HG02840 (cell line): ENCODE data around the gene KCNG2.

Experiments used
- ATAC-seq: cut with Tn5 transposase; IDR thresholded peaks from one replicate; pipeline ENCODE4 v1.9.1; 2021; ENCODE audit warnings: mild to moderate bottlenecking, moderate library complexity, moderate number of reproducible peaks; ENCODE audit not compliant: unreplicated experiment, low FRiP score

Gene KCNG2

DNA sequence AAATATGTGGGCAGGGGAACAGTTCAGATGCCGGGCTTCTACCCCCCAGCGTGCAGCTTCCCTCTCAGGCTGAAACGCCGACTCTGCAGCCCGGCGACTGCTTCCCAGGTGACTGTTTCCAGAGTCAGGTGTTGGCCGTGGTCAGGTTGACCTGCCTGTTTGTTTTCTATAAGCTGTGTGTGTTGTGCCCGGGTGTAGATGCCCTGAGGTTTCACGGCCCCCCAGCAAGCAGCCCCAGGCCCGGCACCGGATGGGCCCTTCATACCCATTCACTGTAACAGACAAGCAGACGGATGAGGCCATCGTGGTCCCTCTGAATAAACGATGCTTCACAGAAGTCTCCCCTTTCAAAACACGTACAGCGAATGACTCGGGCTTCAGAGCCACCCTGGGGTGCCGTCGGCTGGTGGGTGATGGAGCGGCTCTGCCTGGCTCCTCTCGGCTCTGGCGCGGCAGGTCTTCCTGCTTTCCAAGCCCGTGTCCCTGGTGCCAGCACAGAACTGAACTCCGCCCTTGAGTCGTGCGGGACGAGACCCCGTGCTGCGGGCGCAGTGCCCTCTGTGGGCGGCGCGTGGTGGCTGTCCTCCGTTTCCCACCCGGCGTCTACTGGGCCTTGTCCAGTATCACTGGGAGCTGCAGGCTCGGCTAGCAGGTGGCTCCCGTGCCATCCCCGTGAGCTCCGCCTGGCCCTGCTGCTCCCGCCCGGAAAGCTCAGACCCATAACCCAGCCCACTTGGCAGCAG is 15.0 kb upstream of the KCNG2 start:
- ATAC-seq: no peak

DNA sequence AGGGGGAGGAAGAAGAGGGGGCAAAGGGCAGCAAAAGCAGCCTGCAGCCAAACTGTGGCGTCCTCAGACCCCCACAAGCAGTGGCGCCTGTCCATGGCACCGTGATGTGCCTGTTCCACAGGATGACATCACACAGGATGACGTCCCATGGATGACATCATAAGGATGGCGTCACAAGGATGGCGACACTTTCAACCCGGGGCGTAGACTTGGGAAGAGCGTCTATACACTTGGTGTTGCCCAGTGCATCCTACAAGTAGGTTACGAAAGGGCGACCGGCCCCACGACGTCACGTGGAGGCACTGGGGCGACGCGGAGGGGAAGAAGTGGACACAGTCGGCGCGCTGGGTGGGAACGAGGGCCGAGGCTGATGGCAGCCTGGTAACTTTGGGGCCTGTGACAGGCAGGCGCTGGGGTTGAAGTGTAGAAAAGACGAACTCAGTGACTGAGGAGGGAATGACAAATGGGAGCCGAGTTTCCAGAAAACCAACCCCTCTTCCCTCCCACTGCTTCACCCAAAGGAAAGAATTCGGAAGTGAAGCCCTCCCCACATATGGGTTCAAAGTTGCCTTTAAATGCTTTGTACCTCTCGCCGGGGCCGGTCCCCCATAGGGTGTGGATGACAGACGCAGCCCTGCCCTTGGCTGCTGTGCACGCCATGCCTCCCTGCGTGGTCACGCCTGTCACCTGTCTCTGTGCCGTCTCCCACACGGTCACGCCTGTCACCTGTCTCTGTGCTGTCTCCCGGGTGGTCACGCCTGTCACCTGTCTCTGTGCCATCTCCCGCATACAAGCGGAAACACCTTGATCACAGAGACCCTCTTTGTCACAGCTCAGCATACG is 13.4 kb upstream of the KCNG2 start:
- ATAC-seq: no peak

DNA sequence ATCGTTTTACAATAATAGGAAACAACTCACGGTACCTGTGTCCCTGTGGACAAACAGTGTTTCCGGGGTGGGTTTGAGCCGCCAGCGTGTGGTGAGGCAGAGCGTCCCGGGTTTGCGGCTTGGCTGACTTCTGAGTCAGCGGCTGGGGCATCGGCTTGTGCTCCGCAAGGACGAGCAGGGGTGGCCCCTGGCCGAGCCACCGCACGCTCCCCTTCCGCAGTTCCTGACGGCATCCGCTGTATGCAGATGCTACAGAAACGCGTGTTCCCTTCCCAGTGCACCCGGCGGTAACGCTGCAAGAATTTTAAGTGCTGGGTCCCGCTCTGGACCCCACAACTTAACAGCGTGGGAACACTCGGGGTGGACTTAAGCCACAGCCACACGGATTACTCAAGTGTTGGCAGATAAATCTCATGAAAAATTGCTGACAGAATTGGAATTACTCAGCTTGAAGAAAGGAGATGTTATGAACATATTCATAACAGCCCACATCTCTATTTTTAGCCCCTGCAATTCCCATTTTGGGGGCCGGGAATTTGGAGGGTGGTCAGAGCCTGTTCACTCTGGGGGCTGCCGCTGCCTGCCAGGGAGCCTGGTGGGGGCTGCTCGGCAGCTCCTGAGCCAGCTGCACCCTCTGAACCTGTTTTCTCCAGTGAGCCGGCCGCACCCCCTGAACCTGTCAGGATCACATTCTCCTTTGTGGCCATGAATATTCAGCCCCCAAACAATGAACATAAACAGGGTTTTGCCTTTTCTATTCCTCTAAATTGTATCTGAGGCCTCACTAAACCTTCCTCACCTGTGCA is 12.6 kb upstream of the KCNG2 start:
- ATAC-seq: no peak

DNA sequence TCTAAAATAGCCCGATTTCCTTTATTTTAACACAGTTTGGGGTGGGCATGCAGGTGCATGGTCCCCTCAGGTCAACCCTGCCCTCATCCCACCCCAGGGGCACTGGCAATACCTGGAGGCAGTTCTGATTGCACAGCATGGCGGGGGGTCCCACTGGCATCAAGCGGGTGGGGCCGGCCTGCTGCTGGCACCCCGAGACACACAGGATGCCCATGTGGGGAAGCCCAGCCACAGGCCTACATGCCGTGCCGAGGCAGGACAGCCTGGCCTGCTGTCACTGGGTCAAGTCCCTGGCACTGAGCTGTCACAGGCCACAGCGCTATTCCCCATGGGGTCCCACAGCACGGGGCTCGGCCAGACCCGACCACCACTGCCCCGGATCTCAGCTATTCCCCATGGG is 11.9 kb upstream of the KCNG2 start:
- no peak for ATAC-seq

DNA sequence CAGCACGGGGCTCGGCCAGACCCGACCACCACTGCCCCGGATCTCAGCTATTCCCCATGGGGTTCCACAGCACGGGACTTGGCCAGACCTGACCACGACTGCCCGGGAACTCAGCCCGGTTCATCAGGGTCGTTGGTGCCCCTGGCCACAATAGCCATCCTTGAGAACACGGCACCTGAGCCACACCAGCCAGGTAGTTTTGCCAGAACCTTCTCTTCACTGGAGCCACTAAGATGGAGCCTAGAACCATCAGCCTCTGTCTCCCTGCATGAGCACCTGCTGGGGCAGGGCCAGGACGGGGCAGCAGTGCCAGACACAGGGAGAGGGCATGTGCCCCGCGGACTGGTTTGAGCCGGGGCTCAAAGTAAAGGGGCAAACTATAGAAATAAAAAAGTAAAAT is 11.4 kb upstream of the KCNG2 start:
- no peak for ATAC-seq

DNA sequence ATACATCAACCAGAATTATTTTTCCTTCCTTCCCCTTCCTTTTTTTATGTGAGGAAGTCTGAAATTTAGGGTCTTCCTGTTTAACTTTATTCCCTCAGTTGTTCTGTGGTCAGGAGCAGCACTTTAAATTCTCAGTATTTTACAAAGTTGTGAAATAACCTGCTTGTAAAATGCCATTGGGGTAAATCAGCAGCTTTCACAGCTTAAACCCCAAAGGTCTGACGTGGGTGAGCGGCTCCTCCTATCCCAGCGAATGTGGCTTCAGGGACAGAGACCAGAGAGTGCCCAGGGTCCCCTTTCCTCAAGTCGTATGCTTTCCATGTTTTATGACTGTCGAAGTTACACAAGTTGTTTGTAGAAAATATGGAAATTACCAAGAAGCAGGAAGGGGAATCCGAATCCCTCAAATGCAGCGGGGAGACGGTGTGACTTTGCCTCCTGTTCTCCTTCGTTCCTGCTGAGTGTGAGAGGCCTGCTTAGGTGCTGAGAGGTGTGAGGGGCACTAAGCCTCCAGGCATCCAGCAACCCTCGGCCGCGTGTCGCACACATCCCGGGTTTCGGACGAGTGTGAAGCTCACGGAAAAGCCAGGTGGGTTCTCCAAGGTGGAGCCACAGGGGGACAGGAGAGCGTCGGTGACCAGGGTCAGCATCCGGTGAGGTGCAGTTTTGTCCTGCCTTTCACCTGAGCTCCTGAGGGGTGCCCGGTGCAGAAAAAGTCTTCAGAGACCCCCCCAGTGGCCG is 10.8 kb upstream of the KCNG2 start:
- no peak for ATAC-seq

DNA sequence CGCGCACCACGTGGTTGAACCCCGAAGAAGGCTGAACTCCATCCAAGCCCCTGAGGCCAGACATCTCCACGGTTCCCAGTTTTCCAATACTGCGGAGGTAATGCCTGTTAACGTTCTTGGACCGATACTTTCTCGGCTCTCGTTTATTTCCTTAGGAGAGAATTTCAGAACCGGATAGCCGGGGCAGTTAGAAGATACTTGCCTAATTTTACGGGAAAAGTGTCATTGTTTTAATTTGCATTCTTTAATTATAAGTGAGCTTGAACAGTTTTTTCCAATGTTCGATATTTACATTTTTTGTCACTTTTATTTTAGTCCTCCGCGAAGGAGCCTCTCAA is 10.2 kb upstream of the KCNG2 start:
- ATAC-seq: no peak

DNA sequence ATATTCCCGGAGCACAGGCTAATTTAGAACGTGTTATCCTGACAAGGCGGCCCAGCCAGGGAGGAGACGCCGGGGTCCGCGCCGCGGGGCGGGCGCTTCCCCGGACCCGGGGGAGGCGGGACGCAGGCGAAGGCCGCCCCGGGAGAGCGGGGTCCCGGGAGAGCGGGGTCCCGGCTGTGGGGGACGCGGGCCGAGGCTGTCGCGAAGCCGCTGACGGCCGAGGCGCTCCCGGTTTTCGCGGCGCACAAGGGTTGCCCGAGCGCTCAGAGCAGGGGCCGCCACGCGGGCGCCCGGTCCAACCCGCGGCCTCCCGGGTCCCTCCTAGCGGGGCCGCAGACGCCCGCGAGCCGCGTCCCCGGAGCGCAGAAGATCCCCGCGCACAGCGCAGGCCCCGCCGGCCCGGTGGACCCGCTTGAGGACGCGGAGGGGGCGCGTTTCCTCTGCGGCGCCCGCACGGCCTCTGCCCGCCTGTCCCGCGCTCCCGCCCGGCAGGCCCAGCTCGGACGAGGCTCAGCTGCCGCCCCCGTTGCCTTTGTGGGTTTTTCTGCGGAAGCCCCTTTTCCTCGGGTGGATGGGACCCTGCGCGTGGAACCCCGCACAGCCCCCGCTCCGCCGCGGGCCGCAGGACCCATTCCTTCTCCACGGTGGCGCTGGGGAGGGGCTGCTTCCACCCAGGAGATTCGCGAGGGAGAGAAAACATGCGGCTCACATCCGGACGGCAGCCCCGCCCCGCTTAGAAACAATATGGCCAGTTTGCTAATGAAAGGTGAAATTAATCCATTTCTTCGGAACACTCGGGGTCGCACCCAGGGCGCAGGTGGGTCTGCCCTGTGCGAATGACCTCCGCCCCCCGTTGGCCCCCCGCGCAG is 9.6 kb upstream of the KCNG2 start:
- no peak for ATAC-seq

DNA sequence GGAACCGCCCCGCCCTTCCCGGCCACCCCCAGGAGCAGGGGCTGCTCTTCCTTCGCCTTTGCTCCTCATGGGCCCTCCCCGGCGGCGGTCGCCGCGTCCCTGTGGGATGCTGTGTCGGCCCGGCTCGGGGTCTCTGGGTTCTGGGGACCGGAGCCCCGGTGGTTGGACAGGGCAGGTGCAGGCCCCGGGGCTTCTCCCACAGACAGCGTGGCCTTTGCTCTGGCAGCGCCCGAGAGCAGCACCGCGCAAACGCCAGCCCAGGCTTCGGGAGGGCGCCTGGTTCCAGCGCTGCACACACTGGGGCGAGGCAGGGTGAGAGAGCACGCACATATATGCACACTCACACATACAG is 9.0 kb upstream of the KCNG2 start:
- ATAC-seq: no peak

DNA sequence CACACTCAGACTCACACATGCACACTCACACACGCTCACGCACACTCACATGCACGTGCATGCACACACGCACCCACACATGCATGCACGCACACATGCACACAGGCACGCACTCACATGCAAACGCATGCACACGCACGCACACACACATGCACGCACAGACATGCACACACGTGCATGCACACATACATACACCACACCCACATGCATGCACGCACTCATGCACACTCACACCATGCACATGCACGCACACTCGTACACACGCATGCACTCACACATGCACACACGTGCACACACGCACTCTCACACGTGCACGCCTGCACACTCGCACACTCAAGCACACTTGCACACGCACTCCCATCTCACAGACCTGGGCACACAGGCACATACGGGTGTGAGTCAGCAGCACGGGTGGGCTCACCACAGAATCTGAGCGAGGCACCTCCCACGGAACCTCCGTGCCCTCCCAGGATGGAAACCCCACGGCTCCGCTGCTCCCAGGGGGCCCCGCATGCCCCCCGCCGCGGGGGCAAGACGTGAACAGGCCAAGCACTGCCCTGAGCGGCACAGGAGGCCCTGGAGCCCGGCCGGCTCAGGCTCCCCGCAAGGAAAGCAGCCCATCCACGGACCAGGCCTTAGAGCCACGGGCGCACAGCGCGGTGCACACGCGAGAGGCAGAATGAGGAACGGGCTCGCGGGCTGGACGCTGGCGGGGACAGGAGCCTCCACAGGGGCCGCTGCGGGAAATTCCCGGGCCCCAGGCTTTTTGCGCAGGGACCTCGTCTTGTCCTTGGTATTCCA is 8.4 kb upstream of the KCNG2 start:
- no peak for ATAC-seq

DNA sequence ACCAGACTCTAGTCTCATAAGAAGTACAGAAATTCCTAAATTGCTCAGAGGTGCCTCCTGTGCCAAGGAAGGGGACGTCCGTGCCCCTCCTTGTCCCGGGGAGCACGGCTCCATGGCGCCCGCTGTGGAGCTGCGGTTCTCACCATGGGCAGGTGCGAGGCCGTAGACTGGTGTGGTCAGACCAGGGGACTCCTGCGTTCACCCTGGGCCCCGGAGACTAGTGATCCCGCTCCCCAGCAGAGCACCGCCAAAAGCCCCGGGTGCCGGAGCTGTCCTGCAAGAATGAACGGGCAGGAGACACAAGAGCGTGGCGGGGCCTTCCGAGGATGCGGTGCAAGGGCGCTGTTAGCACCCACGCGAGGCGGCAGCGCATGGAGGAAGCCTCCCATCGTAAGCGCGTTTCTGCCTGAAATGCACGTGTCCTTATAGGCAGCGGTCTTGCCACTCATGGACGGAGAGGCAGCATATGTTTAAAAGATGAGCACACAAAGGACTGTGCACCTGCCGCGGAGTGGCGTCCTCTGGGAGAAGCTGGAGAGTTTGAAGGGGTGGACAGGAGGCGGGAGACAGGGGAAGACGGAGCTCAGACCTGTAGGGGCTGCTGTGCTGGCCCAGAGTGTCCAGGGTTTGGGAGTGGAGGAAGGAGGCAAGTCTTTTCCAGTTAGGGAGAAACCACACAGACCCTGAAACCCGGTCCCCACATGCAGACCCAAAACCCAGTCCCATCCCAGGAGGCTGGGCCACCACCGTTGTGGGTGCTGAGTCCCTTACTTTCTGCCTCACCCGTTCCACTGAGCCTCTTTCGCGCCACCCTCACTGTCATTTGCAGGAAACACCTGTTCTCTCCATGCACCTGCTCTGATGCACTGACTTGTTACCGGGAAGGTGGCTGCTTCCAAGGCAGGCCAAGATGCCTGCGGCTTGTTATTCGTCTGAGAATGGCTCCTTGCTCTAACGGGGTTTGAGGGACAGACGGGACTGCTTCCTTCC is 7.5 kb upstream of the KCNG2 start:
- ATAC-seq: no peak

DNA sequence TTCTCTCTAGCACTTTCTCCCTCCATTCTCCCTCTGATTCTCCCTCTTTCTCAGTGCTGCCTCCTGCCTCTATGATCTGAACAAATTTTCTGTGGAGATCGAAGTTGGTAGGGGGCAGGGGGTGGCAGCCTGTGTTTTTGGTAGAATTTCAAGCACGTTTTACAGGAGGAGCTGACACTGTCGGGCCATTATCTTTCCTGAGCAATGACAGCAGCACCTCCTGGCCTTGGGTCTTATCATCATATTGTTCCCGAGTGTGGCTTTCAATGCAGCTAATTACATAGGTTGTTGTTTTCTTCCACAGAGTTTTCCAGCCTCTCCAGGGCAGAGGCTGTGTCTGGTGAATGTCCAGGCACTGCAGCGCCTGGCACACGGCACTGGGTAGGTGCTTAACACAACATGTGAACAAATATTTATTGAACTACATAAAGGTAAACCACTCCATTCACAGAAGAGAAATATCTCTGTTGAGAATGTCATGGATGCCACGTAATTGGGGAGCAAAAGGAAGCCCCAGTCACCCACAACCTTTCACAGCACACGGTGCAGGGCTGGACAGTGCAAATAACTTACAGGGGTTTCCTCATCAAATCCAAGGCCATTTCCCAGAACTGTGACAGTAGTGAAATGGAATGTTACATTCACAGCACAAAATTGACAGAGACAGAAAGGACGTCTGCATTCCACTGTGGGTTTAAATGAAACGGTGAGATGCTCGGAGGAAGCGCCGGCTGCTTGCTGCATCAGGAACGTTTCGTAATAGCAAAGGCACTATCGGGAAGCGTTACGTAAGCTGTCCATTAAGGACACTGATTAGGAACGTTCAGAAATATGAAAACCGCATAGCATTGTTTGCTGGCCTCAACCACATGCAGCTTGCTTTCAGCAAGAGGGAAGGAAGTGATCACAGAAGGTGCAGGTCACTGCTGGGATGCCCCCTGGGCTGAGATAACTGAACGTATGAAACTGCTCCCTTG is 6.5 kb upstream of the KCNG2 start:
- no peak for ATAC-seq

DNA sequence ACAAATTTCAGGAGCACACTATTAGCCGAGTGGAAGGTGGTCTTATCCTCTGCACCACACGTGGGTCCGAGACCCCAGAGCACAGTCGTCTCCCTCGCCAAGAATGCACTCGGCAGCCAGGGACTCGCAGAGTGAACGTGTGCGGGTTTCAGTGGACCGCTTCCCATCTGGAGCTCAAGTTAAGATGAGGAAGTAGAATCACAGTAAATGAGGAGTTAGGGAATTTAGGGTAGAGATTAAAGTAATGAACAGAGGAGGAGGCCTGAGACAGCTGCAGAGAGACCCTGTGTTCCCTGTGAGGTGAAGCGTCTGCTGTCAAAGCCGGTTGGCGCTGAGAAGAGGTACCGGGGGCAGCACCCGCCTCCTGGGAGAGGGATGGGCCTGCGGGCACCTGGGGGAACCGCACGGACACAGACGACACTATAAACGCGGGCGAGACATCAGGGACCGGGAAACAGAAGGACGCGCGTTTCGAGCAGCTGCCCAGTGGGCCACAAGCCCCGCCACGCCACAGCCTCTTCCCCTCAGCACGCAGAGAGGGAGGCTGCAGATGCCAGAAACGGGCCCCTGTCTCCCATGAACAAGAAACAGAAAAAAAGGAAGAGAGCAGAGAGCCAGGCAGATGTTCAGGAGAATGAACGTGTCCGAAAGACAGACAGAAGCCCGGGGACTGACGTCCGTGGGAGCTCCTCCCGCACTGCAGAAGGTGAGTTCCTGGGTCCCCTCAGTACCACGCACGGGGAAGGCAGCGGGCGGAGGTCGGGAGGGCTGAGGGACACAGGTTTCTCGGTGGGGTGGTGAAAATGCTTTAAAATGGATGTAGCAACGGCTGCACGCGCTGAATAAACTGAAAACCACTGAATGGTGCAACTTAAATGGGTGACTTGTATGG is 5.4 kb upstream of the KCNG2 start:
- ATAC-seq: no peak

DNA sequence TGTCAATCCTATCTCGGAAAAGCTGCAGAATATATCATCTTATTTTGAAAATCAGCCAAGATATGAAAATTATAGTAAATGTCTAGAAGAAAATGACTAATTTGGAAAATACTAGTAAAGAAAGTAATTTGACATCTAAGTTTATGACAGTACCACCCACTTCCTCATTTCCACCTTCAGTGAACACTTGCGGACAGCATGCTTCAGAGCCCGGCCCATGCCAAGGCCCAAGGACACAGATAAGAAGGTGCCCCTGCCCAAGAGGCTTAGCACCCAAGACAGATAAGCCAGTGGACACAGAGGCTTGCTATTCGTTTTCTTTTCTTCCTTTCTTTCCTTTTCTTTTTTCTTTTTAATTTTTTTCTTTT is 4.8 kb upstream of the KCNG2 start:
- ATAC-seq: no peak

DNA sequence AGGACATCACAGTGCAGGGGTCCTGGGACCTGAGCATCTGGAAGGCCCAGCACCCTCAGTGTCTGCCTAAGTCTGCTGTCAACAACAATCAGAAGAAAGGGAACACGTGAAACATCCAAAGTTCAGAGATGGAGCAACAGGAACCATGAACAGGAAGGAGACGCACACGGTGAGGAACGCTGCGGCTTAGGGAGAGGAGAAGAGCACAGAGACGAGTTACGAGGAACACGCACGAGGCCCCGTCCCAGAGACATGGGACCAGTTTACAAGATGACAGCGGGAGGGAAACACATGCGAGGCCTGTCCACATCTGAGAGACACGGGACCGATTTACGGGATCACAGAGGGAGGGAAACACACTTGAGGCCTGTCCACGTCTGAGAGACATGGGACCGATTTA is 2.9 kb upstream of the KCNG2 start:
- ATAC-seq: no peak

DNA sequence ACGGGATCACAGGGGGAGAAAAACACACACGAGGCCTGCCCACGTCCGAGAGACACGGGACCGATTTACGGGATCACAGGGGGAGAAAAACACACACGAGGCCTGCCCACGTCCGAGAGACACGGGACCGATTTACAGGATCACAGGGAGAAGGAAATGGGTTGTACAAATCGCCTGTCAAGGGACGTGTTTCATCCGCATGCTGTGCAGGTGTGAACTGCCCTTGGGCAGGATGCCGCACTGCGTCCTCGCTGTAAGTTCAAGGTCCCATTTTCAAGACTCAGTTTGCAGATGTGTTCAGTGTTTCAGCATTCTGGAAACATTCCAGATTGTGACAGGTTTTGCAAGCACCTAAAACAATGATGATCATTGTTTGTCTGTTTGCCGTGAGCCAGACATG is 2.3 kb upstream of the KCNG2 start:
- ATAC-seq: no peak
